Dermis blood vessel endothelial cell (primary cell): ENCODE measurements around the gene ST3GAL5. TPM values are rescaled to one million over a fixed set of nuclear protein-coding genes. Genes with fewer than 3 reads are reported as not detected.

Experiments
- DNase-seq: peaks from one replicate; pipeline ENCODE4 v3.0.0; 2010
- total RNA-seq: library from RNA; depleted of rRNA; stranded (reverse); fragments of >200 nt; gene quantifications from 2 replicates; pipeline ENCODE4 v1.2.3, GENCODE V29; 2014

Gene ST3GAL5
- total RNA-seq, 1 donor from 2014 or later = 9.9 TPM

DNA sequence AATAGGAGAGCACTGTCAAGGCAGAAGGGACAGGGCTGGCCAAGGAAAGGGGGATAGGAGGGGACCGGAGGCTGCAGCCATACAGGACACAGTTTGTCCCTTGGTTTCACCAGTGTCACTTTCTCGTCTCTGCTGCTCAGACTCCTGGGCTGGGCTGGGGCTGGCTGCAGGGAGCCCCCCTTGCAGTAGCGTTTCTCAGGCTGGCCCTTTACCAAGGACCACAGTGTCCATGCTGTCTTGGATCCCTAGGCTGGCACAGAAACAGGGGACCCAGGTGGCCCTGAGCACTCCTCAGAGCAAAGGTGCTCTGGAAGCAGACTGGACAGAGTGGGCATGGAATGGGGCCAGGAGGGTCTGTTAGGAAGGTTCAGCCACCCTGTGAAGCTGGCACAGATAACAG is 100.2 kb downstream of the ST3GAL5 start:
- DNase-seq = no peak

- no peak for DNase-seq
Observed at GRCh38 chr2:85787981-85788340, 100.8 kb downstream of the ST3GAL5 start.

DNA sequence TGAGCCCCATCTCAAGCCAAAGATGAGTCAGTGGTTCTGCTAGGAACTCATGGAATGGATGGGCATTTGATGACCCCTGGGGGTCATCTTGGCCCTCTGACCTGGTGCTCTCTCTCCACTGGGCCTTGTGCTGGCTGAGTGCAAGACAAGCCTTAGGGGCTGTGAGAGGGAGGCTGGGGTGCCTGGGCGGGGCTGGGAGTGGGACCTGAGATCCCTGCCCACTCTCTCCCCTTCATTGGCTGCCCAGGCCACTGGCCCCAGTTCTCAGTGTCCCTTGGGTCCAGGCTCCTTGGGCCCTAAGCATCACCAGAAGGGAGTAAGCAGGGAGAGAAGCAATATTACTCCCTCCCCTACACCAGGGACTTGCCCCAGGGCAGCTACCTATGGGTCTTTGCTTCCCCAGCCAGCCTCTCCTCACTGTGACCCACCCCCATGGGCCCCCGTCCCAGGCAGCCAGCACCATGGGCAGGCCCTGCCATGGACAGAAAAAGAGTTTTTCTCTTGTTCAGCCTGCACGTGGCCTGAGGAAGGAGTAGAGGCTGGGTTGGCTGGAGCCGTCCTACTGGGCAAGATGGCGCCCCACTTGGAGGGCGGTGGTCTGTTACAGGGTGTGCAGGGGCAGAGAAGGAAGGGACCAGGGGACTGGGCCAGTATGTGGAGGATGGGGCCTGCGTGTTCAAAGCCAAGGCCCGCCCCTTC is 101.4 kb downstream of the ST3GAL5 start:
- DNase-seq = no peak

Other genes with a start within 250 kb of the ST3GAL5 start
- not detected in 2 replicates for gene SFTPB, start 220.8 kb downstream of the ST3GAL5 start, total RNA-seq
- not detected in 2 replicates for gene GNLY, start 194.6 kb downstream of the ST3GAL5 start, total RNA-seq
- gene ATOH8, start 135.0 kb downstream of the ST3GAL5 start, total RNA-seq = 42.3 and 58.4 TPM in 2 replicates
- 13.6 and 26.2 TPM in 2 replicates for gene POLR1A, start 216.9 kb upstream of the ST3GAL5 start, total RNA-seq
- 82.2 and 93.4 TPM in 2 replicates for gene PTCD3, start 217.2 kb upstream of the ST3GAL5 start, total RNA-seq